H9 (cell line): Measurements from ENCODE around the gene PRRX1. TPM values are rescaled to one million over a fixed set of nuclear protein-coding genes. Genes with fewer than 3 reads are reported as not detected.

Experiments
- DNase-seq: peaks from one replicate; pipeline ENCODE4 v3.0.0-alpha.2; 2017
- H2AFZ ChIP-seq: one replicate; pipeline ENCODE4 v1.6.1; 2013; ENCODE audit warnings: mild to moderate bottlenecking, low read length, control low read depth, moderate library complexity
- H2AK5ac ChIP-seq: 2 replicates; pipeline ENCODE4 v1.6.1; 2013; ENCODE audit warnings: low read length, control low read depth, mixed read lengths; ENCODE audit not compliant: insufficient read length
- H2BK120ac ChIP-seq: one replicate; pipeline ENCODE4 v1.6.1; 2013; ENCODE audit warnings: low read depth, mild to moderate bottlenecking, low read length, control low read depth, inconsistent platforms; ENCODE audit not compliant: poor library complexity, severe bottlenecking
- H2BK12ac ChIP-seq: 2 replicates; pipeline ENCODE4 v1.6.1; 2013; ENCODE audit warnings: low read length, control low read depth, mixed read lengths, low read depth; ENCODE audit not compliant: insufficient read length
- H2BK15ac ChIP-seq: 2 replicates; pipeline ENCODE4 v1.6.1; 2013; ENCODE audit warnings: low read depth, low read length, control low read depth
- H2BK20ac ChIP-seq: one replicate; pipeline ENCODE4 v1.6.1; 2013; ENCODE audit warnings: low read depth, mild to moderate bottlenecking, low read length, control low read depth, inconsistent platforms; ENCODE audit not compliant: poor library complexity, severe bottlenecking
- H2BK5ac ChIP-seq: 2 replicates; pipeline ENCODE4 v1.6.1; 2013; ENCODE audit warnings: low read length, control low read depth, mixed read lengths; ENCODE audit not compliant: insufficient read length
- H3K14ac ChIP-seq: 2 replicates; pipeline ENCODE4 v1.6.1; 2013; ENCODE audit warnings: low read length, control low read depth; ENCODE audit not compliant: insufficient read depth
- H3K18ac ChIP-seq: 2 replicates; pipeline ENCODE4 v1.6.1; 2013; ENCODE audit warnings: low read depth, mild to moderate bottlenecking, mixed read lengths, low read length, control low read depth; ENCODE audit not compliant: insufficient read length
- H3K23ac ChIP-seq: 2 replicates; pipeline ENCODE4 v1.6.1; 2013; ENCODE audit warnings: low read length, control low read depth, mixed read lengths, low read depth; ENCODE audit not compliant: insufficient read length
- H3K23me2 ChIP-seq: 2 replicates; pipeline ENCODE4 v1.6.1; 2013; ENCODE audit warnings: low read depth, mild to moderate bottlenecking, mixed read lengths, low read length, control low read depth; ENCODE audit not compliant: insufficient read length, poor library complexity, severe bottlenecking
- H3K27ac ChIP-seq: 2 replicates; pipeline ENCODE4 v1.5.1; 2013; ENCODE audit warnings: low read length, control low read depth, mixed read lengths, low read depth; ENCODE audit not compliant: insufficient read length
- H3K27me3 ChIP-seq: 2 replicates; pipeline ENCODE4 v1.6.1; 2013; ENCODE audit warnings: low read length, control low read depth, inconsistent platforms; ENCODE audit not compliant: insufficient read depth
- H3K4ac ChIP-seq: 2 replicates; pipeline ENCODE4 v1.6.1; 2013; ENCODE audit warnings: low read depth, mild to moderate bottlenecking, control low read depth, inconsistent platforms, low read length, moderate library complexity
- H3K4me1 ChIP-seq: 2 replicates; pipeline ENCODE4 v1.6.1; 2013; ENCODE audit warnings: low read length, control low read depth, inconsistent platforms; ENCODE audit not compliant: insufficient read depth
- H3K4me2 ChIP-seq: 2 replicates; pipeline ENCODE4 v1.6.1; 2013; ENCODE audit warnings: low read length, control low read depth, mixed read lengths; ENCODE audit not compliant: insufficient read length, insufficient read depth
- H3K56ac ChIP-seq: 2 replicates; pipeline ENCODE4 v1.6.1; 2013; ENCODE audit warnings: low read depth, mild to moderate bottlenecking, mixed read lengths, low read length, control low read depth; ENCODE audit not compliant: insufficient read length
- H3K79me1 ChIP-seq: 2 replicates; pipeline ENCODE4 v1.6.1; 2013; ENCODE audit warnings: low read depth, mild to moderate bottlenecking, moderate library complexity, low read length, control low read depth, inconsistent platforms; ENCODE audit not compliant: insufficient read depth, poor library complexity, severe bottlenecking
- H3K79me2 ChIP-seq: 2 replicates; pipeline ENCODE4 v1.6.1; 2013; ENCODE audit warnings: low read length, control low read depth, inconsistent platforms; ENCODE audit not compliant: insufficient read depth
- H3K9ac ChIP-seq: 2 replicates; pipeline ENCODE4 v1.6.1; 2013; ENCODE audit warnings: low read length, control low read depth, mixed read lengths; ENCODE audit not compliant: insufficient read length; ENCODE audit errors: extremely low read depth
- H3K9me3 ChIP-seq: one replicate; pipeline ENCODE4 v1.6.1; 2013; ENCODE audit warnings: low read depth, low read length, inconsistent platforms; ENCODE audit not compliant: control insufficient read depth
- H3T11ph ChIP-seq: one replicate; pipeline ENCODE4 v1.6.1; 2013; ENCODE audit warnings: mild to moderate bottlenecking, low read length, control low read depth, inconsistent platforms
- H4K20me1 ChIP-seq: one replicate; pipeline ENCODE4 v1.6.1; 2013; ENCODE audit not compliant: control insufficient read depth, insufficient read length, insufficient read depth
- H4K5ac ChIP-seq: 2 replicates; pipeline ENCODE4 v1.6.1; 2013; ENCODE audit warnings: low read depth, mild to moderate bottlenecking, mixed read lengths, low read length, control low read depth; ENCODE audit not compliant: insufficient read length
- H4K8ac ChIP-seq: replicated peaks from 2 replicates; pipeline ENCODE4 v1.6.1; 2013; ENCODE audit warnings: low read length, control low read depth, mixed read lengths, low read depth; ENCODE audit not compliant: insufficient read length
- H4K91ac ChIP-seq: 2 replicates; pipeline ENCODE4 v1.6.1; 2013; ENCODE audit warnings: low read depth, mild to moderate bottlenecking, moderate library complexity, mixed read lengths, low read length, control low read depth; ENCODE audit not compliant: insufficient read length
- H3K27ac Mint-ChIP-seq, 3 experiments: 2 replicates in 2 of 3; 3 replicates in 1 of 3; pipeline ENCODE4 v1.8.0; 2020 to 2021; ENCODE audit warnings: mixed read lengths in 3 of 3, mild to moderate bottlenecking in 1 of 3, moderate library complexity in 1 of 3
- H3K27me3 Mint-ChIP-seq: 2 replicates; pipeline ENCODE4 v1.8.0; 2021; ENCODE audit warnings: low read depth, mild to moderate bottlenecking, moderate library complexity, mixed read lengths
- H3K36me3 Mint-ChIP-seq, 3 experiments: 2 replicates in 2 of 3; 3 replicates in 1 of 3; pipeline ENCODE4 v1.8.0; 2020 to 2021; ENCODE audit warnings: low read depth in 3 of 3, mixed read lengths in 3 of 3; ENCODE audit not compliant: insufficient read depth in 1 of 3
- H3K4me1 Mint-ChIP-seq, 2 experiments: 2 replicates each; pipeline ENCODE4 v1.8.0; 2020; ENCODE audit warnings: mixed read lengths in 2 of 2
- H3K4me3 Mint-ChIP-seq, 2 experiments: 2 replicates in 1 of 2; 3 replicates in 1 of 2; pipeline ENCODE4 v1.8.0; 2020 to 2021; ENCODE audit warnings: mild to moderate bottlenecking in 2 of 2, mixed read lengths in 2 of 2, moderate library complexity in 1 of 2
- H3K9me3 Mint-ChIP-seq, 2 experiments: 2 replicates in 1 of 2; 3 replicates in 1 of 2; pipeline ENCODE4 v1.8.0; 2020; ENCODE audit warnings: mild to moderate bottlenecking in 2 of 2, mixed read lengths in 2 of 2, moderate library complexity in 1 of 2
- CTCF ChIP-seq: fragments of 200-600 bp; sonication (generic); conservative IDR thresholded peaks from 3 replicates; pipeline ENCODE4 v1.8.0; 2021; ENCODE audit warnings: antibody characterized with exemption, mild to moderate bottlenecking
- WGBS: extraction: QIAGEN DNeasy Blood & Tissue Kit; methylation state at CpG from one replicate; pipeline ENCODE4 v1.1.7; 2013; ENCODE audit warnings: missing lambda C conversion rate, low lambda C conversion rate, mixed read lengths; ENCODE audit not compliant: insufficient read length; ENCODE audit errors: extremely low coverage; 5-methylcytosine and 5-hydroxymethylcytosine counted together
- total RNA-seq: library from RNA; stranded (reverse); gene quantifications from 2 replicates; pipeline ENCODE4 v1.2.1, GENCODE V29; 2021

Gene PRRX1
- total RNA-seq, 1 experiment from 2014 or later: not detected

- Histone ChIP-seq H3K9me3 (no peaks in the 10 kb centered on the region), H3K27me3 (no peaks in the 10 kb centered on the region), H3K18ac (no peak overlapping the region), H4K8ac (no peak overlapping the region), H2BK20ac (no peak overlapping the region), H4K5ac (no peak overlapping the region), H2BK15ac (no peak overlapping the region), H2BK5ac (no peak overlapping the region), H3T11ph (no peak overlapping the region), H3K14ac (no peak overlapping the region), H4K91ac (no peak overlapping the region), H3K79me2 (no peaks in the 10 kb centered on the region), H2AFZ (no peak overlapping the region), H3K9ac (no peak overlapping the region), H3K4me2 (no peak overlapping the region), H3K4me1 (no peaks in the 10 kb centered on the region), H2BK120ac (no peak overlapping the region), H3K4ac (no peak overlapping the region), H2AK5ac (no peak overlapping the region), H3K27ac (no peak overlapping the region), H3K23me2 (no peaks in the 10 kb centered on the region), H2BK12ac (no peak overlapping the region), H3K23ac (no peak overlapping the region), H4K20me1 (no peaks in the 10 kb centered on the region), H3K56ac (no peak overlapping the region), H3K79me1 (no peaks in the 10 kb centered on the region)
- Mint-ChIP-seq H3K27ac (no peak overlapping the region), H3K27me3 (peaks cover 2% of the 10 kb centered on the region; the same call in 1 of the 2 replicates), H3K36me3 (no peaks in the 10 kb centered on the region), H3K9me3 (no peaks in the 10 kb centered on the region), H3K4me1 (no peaks in the 10 kb centered on the region), H3K4me3 (no peak overlapping the region)
- WGBS: no CpG with 5 or more reads among the region's 2 CpGs
- DNase-seq: no peak
- no peak for TF ChIP-seq CTCF
Measured at GRCh38 chr1:170749959-170750358, 86.0 kb downstream of the PRRX1 start.
